Astrocyte (in vitro differentiated cells and primary cell): ENCODE measurements around the gene LGMN. TPM values are rescaled to one million over a fixed set of nuclear protein-coding genes. Genes with fewer than 3 reads are reported as not detected.
A peak's percentile ranks its signal among the peaks of the same experiment; 100 is the strongest.

Source experiments
- DNase-seq: peaks from one replicate; pipeline ENCODE4 v3.0.0-alpha.2; 2010; ENCODE audit warnings: low read depth
- FAIRE-seq: peaks from 2 replicates; lab custom pipeline; 2011; peaks lifted over from hg19 to GRCh38; lab: Jason Lieb, UNC
- H2AFZ ChIP-seq: 2 replicates; pipeline ENCODE4 v1.6.0; 2012; ENCODE audit warnings: low read depth, low read length, inconsistent platforms
- H3K27ac ChIP-seq: 2 replicates; pipeline ENCODE4 v1.5.1; 2011; ENCODE audit warnings: low read depth, low read length, inconsistent platforms
- H3K27me3 ChIP-seq: 2 replicates; pipeline ENCODE4 v1.6.0; 2011; ENCODE audit warnings: low read length, inconsistent platforms; ENCODE audit not compliant: insufficient read depth
- H3K36me3 ChIP-seq: 2 replicates; pipeline ENCODE4 v1.5.1; 2011; ENCODE audit warnings: low read length, inconsistent platforms; ENCODE audit not compliant: insufficient read depth
- H3K4me1 ChIP-seq: 2 replicates; pipeline ENCODE4 v1.5.1; 2011; ENCODE audit warnings: low read length, inconsistent platforms; ENCODE audit not compliant: insufficient read depth
- H3K4me2 ChIP-seq: 2 replicates; pipeline ENCODE4 v1.6.0; 2012; ENCODE audit warnings: low read length, inconsistent platforms
- H3K4me3 ChIP-seq: 2 replicates; pipeline ENCODE4 v1.5.1; 2011; ENCODE audit warnings: low read depth, mild to moderate bottlenecking, low read length, inconsistent platforms; ENCODE audit not compliant: insufficient read depth
- H3K79me2 ChIP-seq: 2 replicates; pipeline ENCODE4 v1.6.0; 2012; ENCODE audit warnings: mild to moderate bottlenecking, low read length, inconsistent platforms; ENCODE audit not compliant: insufficient read depth
- H3K9ac ChIP-seq: 2 replicates; pipeline ENCODE4 v1.6.0; 2012; ENCODE audit warnings: mild to moderate bottlenecking, low read length, inconsistent platforms
- H3K9me3 ChIP-seq: 2 replicates; pipeline ENCODE4 v1.5.1; 2012; ENCODE audit warnings: low read depth, mild to moderate bottlenecking, low read length, inconsistent platforms; ENCODE audit not compliant: insufficient read depth
- H4K20me1 ChIP-seq: 2 replicates; pipeline ENCODE4 v1.6.0; 2012; ENCODE audit warnings: low read length, inconsistent platforms; ENCODE audit not compliant: insufficient read depth
- H3K27ac Mint-ChIP-seq: one replicate; pipeline ENCODE4 v1.8.0; 2021; ENCODE audit warnings: mild to moderate bottlenecking, mixed read lengths; ENCODE audit not compliant: unreplicated experiment
- H3K27me3 Mint-ChIP-seq: one replicate; pipeline ENCODE4 v1.8.0; 2021; ENCODE audit warnings: low read depth, mixed read lengths; ENCODE audit not compliant: unreplicated experiment
- H3K36me3 Mint-ChIP-seq: one replicate; pipeline ENCODE4 v1.8.0; 2021; ENCODE audit warnings: low read depth, mixed read lengths; ENCODE audit not compliant: unreplicated experiment
- H3K4me1 Mint-ChIP-seq: one replicate; pipeline ENCODE4 v1.8.0; 2021; ENCODE audit warnings: low read depth, mixed read lengths; ENCODE audit not compliant: unreplicated experiment
- H3K4me3 Mint-ChIP-seq: one replicate; pipeline ENCODE4 v1.8.0; 2021; ENCODE audit warnings: mild to moderate bottlenecking, moderate library complexity, mixed read lengths; ENCODE audit not compliant: unreplicated experiment
- H3K9me3 Mint-ChIP-seq: one replicate; pipeline ENCODE4 v1.8.0; 2021; ENCODE audit warnings: mild to moderate bottlenecking, mixed read lengths; ENCODE audit not compliant: unreplicated experiment
- EZH2 ChIP-seq: IDR thresholded peaks from 2 replicates; pipeline ENCODE4 v1.6.1; 2012; ENCODE audit warnings: mild to moderate bottlenecking, low read length, inconsistent platforms; ENCODE audit not compliant: insufficient read depth
- total RNA-seq: library from RNA; stranded (reverse); gene quantifications from 2 replicates; pipeline ENCODE4 v1.2.1, GENCODE V29; 2021
- TF ChIP-seq, protein P1 (sequence below): IDR thresholded peaks from 2 replicates; pipeline ENCODE4 v1.5.1; 2011; ENCODE audit warnings: low read depth, mild to moderate bottlenecking, inconsistent platforms, low read length, moderate library complexity; ENCODE audit not compliant: insufficient read depth

Gene LGMN
- total RNA-seq, 1 donor from 2014 or later, result 232 TPM

DNA sequence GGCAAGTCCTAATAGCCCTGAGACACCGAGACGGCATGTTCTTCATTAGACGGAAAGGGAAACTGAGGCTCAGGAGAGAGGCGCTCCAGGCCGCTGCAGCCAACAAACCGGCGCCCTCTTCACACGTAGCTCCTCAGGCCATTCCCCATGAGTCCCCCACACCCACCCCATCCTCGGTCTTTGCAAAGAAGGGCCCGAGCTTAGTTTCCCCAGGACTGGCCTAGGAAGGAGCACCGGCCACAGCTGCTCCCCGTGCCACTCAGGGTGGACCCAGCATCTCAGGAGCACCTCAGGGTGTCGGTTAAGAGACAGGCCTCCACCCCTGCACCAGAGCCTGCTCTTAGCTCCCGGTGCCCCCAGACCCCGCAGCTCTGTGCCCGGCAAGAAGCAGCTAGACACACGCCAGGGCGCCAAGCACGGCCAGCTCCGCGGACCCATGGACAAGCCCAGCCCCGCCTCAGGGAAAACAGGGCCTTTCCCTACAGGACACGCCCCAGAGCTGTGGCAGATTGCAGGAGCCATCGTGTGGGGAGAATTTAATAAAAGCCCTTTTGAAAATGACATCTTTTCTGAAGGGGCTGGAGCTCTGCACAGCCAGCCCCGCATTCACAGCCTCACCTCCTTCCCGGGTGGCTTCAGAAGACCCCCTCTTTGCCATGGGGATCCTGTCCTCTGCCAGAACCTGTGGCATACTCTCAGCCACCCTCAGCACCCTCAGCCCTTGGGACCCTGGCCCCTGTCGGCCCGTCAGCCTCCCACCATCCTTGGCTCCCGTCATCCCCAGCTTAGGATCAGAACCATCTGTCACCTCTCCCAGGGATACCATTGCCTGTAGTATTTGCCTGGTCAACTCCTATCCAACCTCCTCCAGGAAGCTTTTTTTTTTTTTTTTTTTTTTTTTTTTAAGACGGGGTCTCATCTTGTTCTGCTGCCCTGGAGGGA, 59.7 kb downstream of the LGMN start:
- Mint-ChIP-seq H3K4me3 (no peak overlapping the region), H3K27ac (no peak overlapping the region), H3K27me3 (no peaks in the 10 kb centered on the region), H3K36me3 (peaks cover 8% of the 10 kb centered on the region), H3K4me1 (peaks cover 10% of the 10 kb centered on the region), H3K9me3 (no peaks in the 10 kb centered on the region)
- H3K36me3 ChIP-seq, result no peaks in the 10 kb centered on the region
- no peaks in the 10 kb centered on the region for H3K9me3 ChIP-seq
- H3K4me1 ChIP-seq, result peaks cover 9% of the 10 kb centered on the region
- H3K4me3 ChIP-seq, result no peak overlapping the region
- H3K27ac ChIP-seq, result no peak overlapping the region
- DNase-seq (no peak), FAIRE-seq (no peak)
- no peaks in the 10 kb centered on the region for H3K79me2 ChIP-seq
- H3K9ac ChIP-seq, result no peak overlapping the region
- no peak for TF ChIP-seq EZH2
- TF ChIP-seq, protein P1, sequence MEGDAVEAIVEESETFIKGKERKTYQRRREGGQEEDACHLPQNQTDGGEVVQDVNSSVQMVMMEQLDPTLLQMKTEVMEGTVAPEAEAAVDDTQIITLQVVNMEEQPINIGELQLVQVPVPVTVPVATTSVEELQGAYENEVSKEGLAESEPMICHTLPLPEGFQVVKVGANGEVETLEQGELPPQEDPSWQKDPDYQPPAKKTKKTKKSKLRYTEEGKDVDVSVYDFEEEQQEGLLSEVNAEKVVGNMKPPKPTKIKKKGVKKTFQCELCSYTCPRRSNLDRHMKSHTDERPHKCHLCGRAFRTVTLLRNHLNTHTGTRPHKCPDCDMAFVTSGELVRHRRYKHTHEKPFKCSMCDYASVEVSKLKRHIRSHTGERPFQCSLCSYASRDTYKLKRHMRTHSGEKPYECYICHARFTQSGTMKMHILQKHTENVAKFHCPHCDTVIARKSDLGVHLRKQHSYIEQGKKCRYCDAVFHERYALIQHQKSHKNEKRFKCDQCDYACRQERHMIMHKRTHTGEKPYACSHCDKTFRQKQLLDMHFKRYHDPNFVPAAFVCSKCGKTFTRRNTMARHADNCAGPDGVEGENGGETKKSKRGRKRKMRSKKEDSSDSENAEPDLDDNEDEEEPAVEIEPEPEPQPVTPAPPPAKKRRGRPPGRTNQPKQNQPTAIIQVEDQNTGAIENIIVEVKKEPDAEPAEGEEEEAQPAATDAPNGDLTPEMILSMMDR, result no peak
- H3K4me2 ChIP-seq, result peak overlapping the region; percentile 80
- H4K20me1 ChIP-seq, result peaks cover 9% of the 10 kb centered on the region
- H3K27me3 ChIP-seq, result no peaks in the 10 kb centered on the region
- H2AFZ ChIP-seq, result no peak overlapping the region

GRCh38 chr14:92687681-92688433, 60.6 kb downstream of the LGMN start:
- DNase-seq, result peak; percentile 31
- Histone ChIP-seq H3K4me3 (peak overlapping the region; percentile 28), H3K9me3 (no peaks in the 10 kb centered on the region), H3K9ac (no peak overlapping the region), H3K27ac (no peak overlapping the region), H4K20me1 (peaks cover 5% of the 10 kb centered on the region), H3K27me3 (no peaks in the 10 kb centered on the region), H2AFZ (no peak overlapping the region), H3K4me2 (peak overlapping the region; percentile 80), H3K79me2 (no peaks in the 10 kb centered on the region), H3K36me3 (no peaks in the 10 kb centered on the region), H3K4me1 (peaks cover 9% of the 10 kb centered on the region)
- FAIRE-seq, result no peak
- Mint-ChIP-seq H3K4me1 (peaks cover 2% of the 10 kb centered on the region), H3K9me3 (no peaks in the 10 kb centered on the region), H3K27ac (no peak overlapping the region), H3K4me3 (no peak overlapping the region), H3K27me3 (no peaks in the 10 kb centered on the region), H3K36me3 (peaks cover 8% of the 10 kb centered on the region)
- TF ChIP-seq EZH2, result no peak
- TF ChIP-seq, protein P1, result no peak
